COLO829 (cell line): Measurements from ENCODE around the gene EXOSC5.
A peak's percentile ranks its signal among the peaks of the same experiment; 100 is the strongest.
"Not testable (repeated sequence)": the region's sequence is repeated elsewhere in the genome, so short reads cannot be mapped to it uniquely, and the experiment has no call there.

Source experiments
- DNase-seq: peaks from one replicate; pipeline ENCODE4 v3.0.0; 2012; ENCODE audit warnings: low spot score

Gene EXOSC5

GRCh38 chr19:41366089-41366488, 31.1 kb downstream of the EXOSC5 start:
- DNase-seq = no peak

GRCh38 chr19:41364524-41365391, 32.4 kb downstream of the EXOSC5 start:
- no peak for DNase-seq

GRCh38 chr19:41363753-41364523, 33.2 kb downstream of the EXOSC5 start, which contains the start of gene B9D2:
B9D2 (minus strand) TSS chr19:41364149; CDS start chr19:41363519, 630 bp downstream.
- peak; percentile 99 for DNase-seq

GRCh38 chr19:41363371-41363752, 33.8 kb downstream of the EXOSC5 start:
- no peak for DNase-seq

DNA sequence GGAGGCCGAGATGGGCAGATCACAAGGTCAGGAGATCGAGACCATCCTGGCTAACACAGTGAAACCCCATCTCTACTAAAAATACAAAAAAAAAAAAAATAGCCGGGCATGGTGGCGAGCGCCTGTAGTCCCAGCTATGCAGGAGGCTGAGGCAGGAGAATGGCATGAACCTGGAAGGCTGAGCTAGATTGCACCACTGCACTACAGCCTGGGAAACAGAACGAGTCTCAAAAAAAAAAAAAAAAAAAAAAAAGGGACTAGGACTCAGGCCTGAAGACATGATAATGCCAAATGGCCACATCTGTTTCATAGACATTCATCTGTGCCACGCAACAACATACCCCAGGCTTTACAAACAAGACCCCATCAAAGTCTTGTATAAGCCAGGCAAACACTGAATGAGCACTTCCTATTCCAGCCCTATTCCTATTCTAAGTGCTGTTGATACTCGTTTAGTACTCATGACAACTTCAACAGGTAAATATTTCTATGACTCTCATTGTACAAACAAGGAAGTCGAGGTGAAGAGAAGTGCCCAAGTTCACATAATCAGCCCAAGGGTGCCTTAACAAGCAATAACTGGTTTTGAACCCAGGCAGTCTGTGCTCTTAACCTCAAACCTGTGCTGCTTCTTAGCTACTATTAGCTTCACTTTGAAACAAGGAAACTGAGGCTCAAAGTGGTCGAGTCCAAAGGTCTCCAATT, 34.9 kb downstream of the EXOSC5 start:
- no peak for DNase-seq

GRCh38 chr19:41359741-41360140, 37.4 kb downstream of the EXOSC5 start:
- DNase-seq = no peak

DNA sequence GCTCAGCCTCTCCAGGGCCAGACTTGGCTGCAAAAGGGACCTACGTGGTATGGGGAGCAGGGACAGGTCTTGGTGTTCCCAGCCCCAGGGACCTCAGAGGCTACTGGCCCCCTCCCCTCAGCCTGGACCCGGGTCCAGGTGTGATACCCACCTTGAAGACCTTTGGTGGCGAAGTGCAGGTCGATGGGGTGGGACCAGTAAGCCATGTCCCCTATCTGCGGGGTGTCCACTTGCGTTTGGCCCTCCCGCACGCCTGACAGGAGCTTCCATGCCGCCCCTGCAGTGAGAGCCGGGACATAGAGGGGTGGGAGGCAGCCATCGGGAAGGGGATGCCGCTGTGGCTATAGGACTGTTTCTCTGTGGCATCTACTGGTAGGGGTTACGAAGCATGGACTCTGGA, 39.4 kb downstream of the EXOSC5 start:
- DNase-seq = no peak

DNA sequence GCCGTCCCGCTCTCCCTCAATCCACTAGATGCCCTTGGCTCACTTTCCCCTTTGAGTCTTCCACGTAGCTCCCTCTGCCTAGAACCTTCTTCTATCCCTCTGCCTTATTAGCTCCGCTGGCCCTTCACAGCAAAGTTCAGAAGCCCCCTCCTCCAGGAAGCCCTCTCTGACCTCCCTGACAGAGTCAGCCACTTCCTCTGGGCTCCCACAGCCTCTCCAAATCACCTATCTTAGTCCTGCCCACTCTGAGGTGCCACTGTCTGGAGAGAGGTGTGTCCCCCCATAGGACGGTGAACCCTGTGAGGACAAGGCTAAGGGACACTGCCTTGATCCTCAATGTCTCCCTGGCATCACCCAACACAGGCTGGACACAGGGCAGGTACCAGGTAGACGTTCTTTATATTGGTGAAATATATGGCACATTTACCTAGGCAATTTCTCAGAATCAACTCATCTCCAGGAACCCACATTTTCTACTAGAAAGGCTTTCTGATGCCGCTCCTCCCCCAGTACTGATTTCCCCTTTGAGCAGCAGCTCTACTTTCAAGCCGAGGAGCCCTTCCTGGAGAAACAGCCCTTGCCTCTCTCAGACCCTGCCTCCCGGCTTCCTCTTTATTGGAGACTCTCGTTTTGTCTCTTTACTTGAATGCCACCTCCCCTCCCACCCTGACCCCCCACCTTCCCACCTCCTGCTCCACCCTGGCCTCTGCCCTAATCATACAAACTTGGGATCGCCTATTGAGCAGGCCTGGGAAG, 40.0 kb downstream of the EXOSC5 start:
- DNase-seq = no peak

- no peak for DNase-seq
Observed at GRCh38 chr19:41355802-41356201, 41.4 kb downstream of the EXOSC5 start.

DNA sequence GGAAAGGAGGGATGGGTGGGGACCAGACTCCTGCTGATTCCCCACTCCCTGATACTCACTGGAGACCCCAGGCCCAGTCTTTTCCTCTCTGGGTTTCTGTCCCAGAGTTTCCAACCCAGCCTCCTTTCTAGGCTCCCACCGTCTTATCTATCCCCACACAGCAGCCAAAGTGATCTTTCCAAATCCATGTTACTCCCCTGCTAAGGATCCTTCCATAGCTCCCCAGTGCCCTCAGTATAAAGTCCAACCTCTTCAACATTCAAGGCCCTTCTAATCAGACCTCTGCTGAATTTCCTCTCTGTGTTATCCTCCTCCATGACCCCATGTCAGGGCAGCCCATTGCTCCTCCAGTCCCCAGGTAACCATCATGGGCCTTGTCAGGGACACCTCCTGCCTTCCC, 42.1 kb downstream of the EXOSC5 start:
- DNase-seq = no peak

DNA sequence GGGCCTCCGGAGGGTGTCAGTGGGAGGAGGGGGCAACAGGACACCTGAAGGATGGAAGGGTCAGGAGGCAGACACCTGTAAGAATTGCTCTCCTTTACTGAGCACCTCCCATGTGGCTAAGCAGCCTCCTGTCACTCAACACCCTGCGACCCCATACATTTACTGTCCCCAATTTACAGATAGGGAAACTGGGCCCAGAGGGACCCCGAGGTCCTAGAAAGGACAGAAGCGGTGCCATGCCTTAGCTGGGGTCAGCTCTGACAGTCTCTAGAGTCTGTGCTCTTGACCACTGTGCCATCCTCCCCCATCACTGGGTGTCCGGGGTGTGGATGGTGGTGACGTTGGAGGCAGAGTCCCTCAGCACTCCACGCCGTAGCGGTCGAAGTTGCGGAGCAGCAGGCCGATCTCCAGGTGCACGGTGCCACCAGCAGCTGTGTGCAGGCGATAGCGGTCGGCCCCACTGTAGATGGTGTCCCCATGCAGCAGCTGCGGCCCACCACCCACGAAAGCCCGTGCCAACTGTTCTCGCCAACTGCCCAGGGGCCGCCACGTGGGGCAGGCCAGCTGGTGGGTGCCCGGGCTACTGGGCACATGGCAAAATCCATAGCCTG, 42.7 kb downstream of the EXOSC5 start:
- DNase-seq = no peak

DNA sequence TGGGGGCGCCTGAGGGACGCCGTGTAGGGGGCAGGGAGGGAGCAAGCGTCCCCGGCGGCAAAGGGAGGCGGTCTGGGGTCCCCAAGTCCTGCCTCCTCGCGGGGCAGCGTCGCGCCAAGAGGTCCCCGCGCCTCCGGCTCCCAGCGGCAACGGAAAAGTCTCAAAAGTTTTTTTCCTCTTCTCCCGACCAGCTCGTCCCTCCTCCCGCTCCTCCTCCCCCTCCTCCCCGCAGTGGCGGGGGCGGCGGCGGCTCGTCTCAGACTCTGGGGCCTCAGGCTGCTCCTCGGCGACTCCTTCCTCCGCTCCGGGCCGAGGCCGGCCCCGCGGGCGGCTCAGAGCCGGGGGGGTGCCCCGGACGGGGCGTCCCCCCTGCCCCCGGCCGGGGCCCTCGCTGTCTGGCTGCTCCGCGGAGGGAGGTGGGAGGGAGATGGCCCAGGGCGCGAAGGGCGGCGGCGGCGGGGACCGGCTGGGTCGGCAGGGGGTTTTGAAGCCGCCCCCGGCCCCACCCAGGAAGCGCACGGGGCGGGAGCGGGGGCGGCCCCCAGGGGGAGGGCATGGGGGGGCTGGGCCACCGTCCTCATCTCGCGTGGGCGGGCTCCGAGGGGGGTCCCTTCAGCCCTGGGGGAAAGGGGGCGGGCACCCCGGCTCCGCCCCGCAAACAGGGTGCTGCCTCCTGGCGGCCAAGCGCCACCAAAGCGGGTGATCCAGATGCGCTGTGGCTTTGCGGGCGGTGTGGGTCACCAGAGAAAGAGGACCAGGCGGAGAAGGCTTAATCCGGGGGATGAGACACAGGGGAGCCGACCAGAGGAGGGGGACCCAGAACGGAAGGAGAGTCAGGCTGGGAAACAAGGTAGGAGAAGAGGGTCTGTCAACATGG, 43.5 kb downstream of the EXOSC5 start, which contains the start of gene TGFB1:
TGFB1 (minus strand) TSS at position 457 of the 877 bp plus-strand sequence. CDS start 878 bp downstream, outside the sequence.
- peak; percentile 87 for DNase-seq

- DNase-seq = no peak
Observed at GRCh38 chr19:41352609-41353465, 44.3 kb downstream of the EXOSC5 start.

DNA sequence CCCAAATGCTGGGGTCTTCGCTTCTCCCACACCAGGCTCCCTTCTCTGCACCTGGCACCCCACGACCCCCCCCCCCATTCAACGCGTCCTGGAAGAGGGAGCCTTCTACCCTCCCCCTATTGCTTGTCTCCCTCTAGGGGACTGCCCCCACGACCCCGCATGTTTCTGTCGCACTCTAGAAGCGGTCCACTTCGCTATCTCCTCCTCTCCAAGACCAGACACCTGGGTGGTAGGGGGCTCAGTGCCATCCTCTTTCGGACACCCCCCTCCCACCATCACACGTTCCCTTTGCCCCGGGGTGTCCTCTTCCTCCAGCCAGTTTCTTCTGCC, 44.9 kb downstream of the EXOSC5 start:
- no peak for DNase-seq

DNA sequence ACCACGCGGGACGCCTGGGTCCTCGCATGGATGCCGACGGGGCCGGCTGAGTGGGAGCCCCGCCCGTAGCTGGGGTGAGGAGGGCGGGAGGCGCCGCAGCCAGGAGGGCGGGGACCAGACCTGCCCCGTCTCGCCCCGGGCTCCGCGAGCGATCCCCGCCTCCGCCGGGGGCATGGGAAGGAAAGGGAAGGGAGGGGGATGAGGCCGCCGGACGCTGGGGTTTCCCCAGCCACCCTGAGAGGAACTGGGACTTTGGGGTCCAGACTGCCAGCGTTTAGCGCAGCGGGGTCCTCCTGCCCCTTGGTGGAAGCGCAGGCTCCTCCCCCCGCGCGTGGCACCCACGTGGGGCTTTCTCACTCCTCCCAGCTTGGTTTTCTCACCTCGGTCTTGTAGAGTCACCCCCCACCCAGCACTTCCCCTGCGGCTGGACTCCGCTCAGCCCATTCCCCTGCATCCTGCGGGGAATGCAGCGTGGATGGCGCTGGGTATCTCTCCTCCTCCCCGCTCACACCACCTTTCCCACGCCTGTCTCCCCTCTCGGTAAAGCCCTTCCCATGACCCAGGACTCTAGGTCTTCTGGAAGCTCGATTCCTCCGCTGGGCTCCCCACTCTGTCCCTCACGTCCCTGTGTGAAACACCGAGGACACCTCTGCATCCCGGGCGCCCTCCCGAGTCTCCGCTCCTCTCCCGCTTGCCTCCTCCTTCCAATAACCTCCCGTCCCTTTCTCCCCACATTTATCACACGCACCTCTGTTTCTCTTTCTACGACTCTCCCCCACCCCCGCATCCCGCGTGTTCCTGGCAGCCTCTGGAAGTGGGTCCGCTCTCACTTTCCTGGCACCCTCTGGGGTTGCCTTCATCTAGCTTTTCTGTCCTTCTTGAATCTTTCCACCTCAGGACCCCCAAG, 45.6 kb downstream of the EXOSC5 start:
- no peak for DNase-seq

GRCh38 chr19:41350735-41351338, 46.3 kb downstream of the EXOSC5 start:
- no peak for DNase-seq

GRCh38 chr19:41346916-41347315, 50.2 kb downstream of the EXOSC5 start:
- not testable (repeated sequence) for DNase-seq

DNA sequence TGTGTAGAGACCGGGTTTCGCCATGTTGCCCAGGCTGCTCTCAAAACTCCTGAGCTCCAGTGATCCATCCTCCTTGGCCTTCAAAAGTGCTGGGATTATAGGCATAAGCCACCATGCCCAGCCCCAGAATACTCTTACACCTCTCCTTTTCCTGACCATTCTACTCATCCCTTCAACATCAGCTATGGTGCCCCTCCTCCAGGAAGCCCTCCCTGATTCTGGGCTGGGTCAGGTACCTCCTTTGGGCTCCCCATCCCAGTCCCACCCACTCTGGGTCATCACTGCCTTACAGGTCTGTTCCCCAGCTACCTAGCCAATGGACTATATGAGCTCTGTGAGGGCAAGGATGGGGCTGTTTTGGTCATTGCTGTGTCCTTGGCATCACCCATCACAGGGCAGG, 53.0 kb downstream of the EXOSC5 start:
- no peak for DNase-seq
